RKO (cell line): ENCODE measurements around the gene FBXL7.

ENCODE experiments used
- DNase-seq: peaks from one replicate; pipeline ENCODE4 v3.0.0-alpha.2; 2016; ENCODE audit warnings: low spot score

The FBXL7 gene

GRCh38 chr5:15499528-15500324 lies at the start of gene FBXL7:
Gene FBXL7 (plus strand): TSS chr5:15500180.
- no peak for DNase-seq

- no peak for DNase-seq
Observed at GRCh38 chr5:15450473-15450872, 49.5 kb upstream of the FBXL7 start.

GRCh38 chr5:15450949-15451348 lies 49.0 kb upstream of the FBXL7 start:
- no peak for DNase-seq

GRCh38 chr5:15452030-15452429 lies 48.0 kb upstream of the FBXL7 start:
- no peak for DNase-seq

- DNase-seq, result no peak
Observed at GRCh38 chr5:15452781-15453180, 47.2 kb upstream of the FBXL7 start.

- DNase-seq, result no peak
Observed at GRCh38 chr5:15459200-15459599, 40.8 kb upstream of the FBXL7 start.

- DNase-seq, result peak; percentile 27
Observed at GRCh38 chr5:15463231-15463980, 36.6 kb upstream of the FBXL7 start.

GRCh38 chr5:15472116-15472515 lies 27.9 kb upstream of the FBXL7 start:
- DNase-seq, result no peak

- DNase-seq, result no peak
Observed at GRCh38 chr5:15474143-15474719, 25.7 kb upstream of the FBXL7 start.

GRCh38 chr5:15475367-15475766 lies 24.6 kb upstream of the FBXL7 start:
- DNase-seq, result no peak

- DNase-seq, result no peak
Observed at GRCh38 chr5:15476977-15477376, 23.0 kb upstream of the FBXL7 start.

GRCh38 chr5:15480436-15480835 lies 19.5 kb upstream of the FBXL7 start:
- no peak for DNase-seq

GRCh38 chr5:15483351-15484097 lies 16.5 kb upstream of the FBXL7 start:
- DNase-seq, result no peak

- no peak for DNase-seq
Observed at GRCh38 chr5:15487228-15487627, 12.8 kb upstream of the FBXL7 start.

- no peak for DNase-seq
Observed at GRCh38 chr5:15489571-15490235, 10.3 kb upstream of the FBXL7 start.

- DNase-seq, result no peak
Observed at GRCh38 chr5:15492545-15492944, 7.4 kb upstream of the FBXL7 start.

GRCh38 chr5:15493501-15493900 lies 6.5 kb upstream of the FBXL7 start:
- no peak for DNase-seq

GRCh38 chr5:15495026-15495425 lies 5.0 kb upstream of the FBXL7 start:
- DNase-seq, result no peak

GRCh38 chr5:15496886-15497285 lies 3.1 kb upstream of the FBXL7 start:
- no peak for DNase-seq

GRCh38 chr5:15500325-15501001 lies 483 bp downstream of the FBXL7 start:
- no peak for DNase-seq

GRCh38 chr5:15501091-15501791 lies 1.3 kb downstream of the FBXL7 start:
- DNase-seq, result no peak
